H9 (cell line): ENCODE measurements around the gene KIF1A. TPM values are rescaled to one million over a fixed set of nuclear protein-coding genes. Genes with fewer than 3 reads are reported as not detected.

Experiments used
- DNase-seq: peaks from one replicate; pipeline ENCODE4 v3.0.0-alpha.2; 2017
- H2AFZ ChIP-seq: one replicate; pipeline ENCODE4 v1.6.1; 2013; ENCODE audit warnings: mild to moderate bottlenecking, low read length, control low read depth, moderate library complexity
- H2AK5ac ChIP-seq: 2 replicates; pipeline ENCODE4 v1.6.1; 2013; ENCODE audit warnings: low read length, control low read depth, mixed read lengths; ENCODE audit not compliant: insufficient read length
- H2BK120ac ChIP-seq: one replicate; pipeline ENCODE4 v1.6.1; 2013; ENCODE audit warnings: low read depth, mild to moderate bottlenecking, low read length, control low read depth, inconsistent platforms; ENCODE audit not compliant: poor library complexity, severe bottlenecking
- H2BK12ac ChIP-seq: 2 replicates; pipeline ENCODE4 v1.6.1; 2013; ENCODE audit warnings: low read length, control low read depth, mixed read lengths, low read depth; ENCODE audit not compliant: insufficient read length
- H2BK15ac ChIP-seq: 2 replicates; pipeline ENCODE4 v1.6.1; 2013; ENCODE audit warnings: low read depth, low read length, control low read depth
- H2BK20ac ChIP-seq: one replicate; pipeline ENCODE4 v1.6.1; 2013; ENCODE audit warnings: low read depth, mild to moderate bottlenecking, low read length, control low read depth, inconsistent platforms; ENCODE audit not compliant: poor library complexity, severe bottlenecking
- H2BK5ac ChIP-seq: 2 replicates; pipeline ENCODE4 v1.6.1; 2013; ENCODE audit warnings: low read length, control low read depth, mixed read lengths; ENCODE audit not compliant: insufficient read length
- H3K14ac ChIP-seq: 2 replicates; pipeline ENCODE4 v1.6.1; 2013; ENCODE audit warnings: low read length, control low read depth; ENCODE audit not compliant: insufficient read depth
- H3K18ac ChIP-seq: 2 replicates; pipeline ENCODE4 v1.6.1; 2013; ENCODE audit warnings: low read depth, mild to moderate bottlenecking, mixed read lengths, low read length, control low read depth; ENCODE audit not compliant: insufficient read length
- H3K23ac ChIP-seq: 2 replicates; pipeline ENCODE4 v1.6.1; 2013; ENCODE audit warnings: low read length, control low read depth, mixed read lengths, low read depth; ENCODE audit not compliant: insufficient read length
- H3K23me2 ChIP-seq: 2 replicates; pipeline ENCODE4 v1.6.1; 2013; ENCODE audit warnings: low read depth, mild to moderate bottlenecking, mixed read lengths, low read length, control low read depth; ENCODE audit not compliant: insufficient read length, poor library complexity, severe bottlenecking
- H3K27ac ChIP-seq: 2 replicates; pipeline ENCODE4 v1.5.1; 2013; ENCODE audit warnings: low read length, control low read depth, mixed read lengths, low read depth; ENCODE audit not compliant: insufficient read length
- H3K27me3 ChIP-seq: 2 replicates; pipeline ENCODE4 v1.6.1; 2013; ENCODE audit warnings: low read length, control low read depth, inconsistent platforms; ENCODE audit not compliant: insufficient read depth
- H3K4ac ChIP-seq: 2 replicates; pipeline ENCODE4 v1.6.1; 2013; ENCODE audit warnings: low read depth, mild to moderate bottlenecking, control low read depth, inconsistent platforms, low read length, moderate library complexity
- H3K4me1 ChIP-seq: 2 replicates; pipeline ENCODE4 v1.6.1; 2013; ENCODE audit warnings: low read length, control low read depth, inconsistent platforms; ENCODE audit not compliant: insufficient read depth
- H3K4me2 ChIP-seq: 2 replicates; pipeline ENCODE4 v1.6.1; 2013; ENCODE audit warnings: low read length, control low read depth, mixed read lengths; ENCODE audit not compliant: insufficient read length, insufficient read depth
- H3K56ac ChIP-seq: 2 replicates; pipeline ENCODE4 v1.6.1; 2013; ENCODE audit warnings: low read depth, mild to moderate bottlenecking, mixed read lengths, low read length, control low read depth; ENCODE audit not compliant: insufficient read length
- H3K79me1 ChIP-seq: 2 replicates; pipeline ENCODE4 v1.6.1; 2013; ENCODE audit warnings: low read depth, mild to moderate bottlenecking, moderate library complexity, low read length, control low read depth, inconsistent platforms; ENCODE audit not compliant: insufficient read depth, poor library complexity, severe bottlenecking
- H3K79me2 ChIP-seq: 2 replicates; pipeline ENCODE4 v1.6.1; 2013; ENCODE audit warnings: low read length, control low read depth, inconsistent platforms; ENCODE audit not compliant: insufficient read depth
- H3K9ac ChIP-seq: 2 replicates; pipeline ENCODE4 v1.6.1; 2013; ENCODE audit warnings: low read length, control low read depth, mixed read lengths; ENCODE audit not compliant: insufficient read length; ENCODE audit errors: extremely low read depth
- H3K9me3 ChIP-seq: one replicate; pipeline ENCODE4 v1.6.1; 2013; ENCODE audit warnings: low read depth, low read length, inconsistent platforms; ENCODE audit not compliant: control insufficient read depth
- H3T11ph ChIP-seq: one replicate; pipeline ENCODE4 v1.6.1; 2013; ENCODE audit warnings: mild to moderate bottlenecking, low read length, control low read depth, inconsistent platforms
- H4K20me1 ChIP-seq: one replicate; pipeline ENCODE4 v1.6.1; 2013; ENCODE audit not compliant: control insufficient read depth, insufficient read length, insufficient read depth
- H4K5ac ChIP-seq: 2 replicates; pipeline ENCODE4 v1.6.1; 2013; ENCODE audit warnings: low read depth, mild to moderate bottlenecking, mixed read lengths, low read length, control low read depth; ENCODE audit not compliant: insufficient read length
- H4K8ac ChIP-seq: replicated peaks from 2 replicates; pipeline ENCODE4 v1.6.1; 2013; ENCODE audit warnings: low read length, control low read depth, mixed read lengths, low read depth; ENCODE audit not compliant: insufficient read length
- H4K91ac ChIP-seq: 2 replicates; pipeline ENCODE4 v1.6.1; 2013; ENCODE audit warnings: low read depth, mild to moderate bottlenecking, moderate library complexity, mixed read lengths, low read length, control low read depth; ENCODE audit not compliant: insufficient read length
- H3K27ac Mint-ChIP-seq, 3 experiments: 2 replicates in 2 of 3; 3 replicates in 1 of 3; pipeline ENCODE4 v1.8.0; 2020 to 2021; ENCODE audit warnings: mixed read lengths in 3 of 3, mild to moderate bottlenecking in 1 of 3, moderate library complexity in 1 of 3
- H3K27me3 Mint-ChIP-seq: 2 replicates; pipeline ENCODE4 v1.8.0; 2021; ENCODE audit warnings: low read depth, mild to moderate bottlenecking, moderate library complexity, mixed read lengths
- H3K36me3 Mint-ChIP-seq, 3 experiments: 2 replicates in 2 of 3; 3 replicates in 1 of 3; pipeline ENCODE4 v1.8.0; 2020 to 2021; ENCODE audit warnings: low read depth in 3 of 3, mixed read lengths in 3 of 3; ENCODE audit not compliant: insufficient read depth in 1 of 3
- H3K4me1 Mint-ChIP-seq, 2 experiments: 2 replicates each; pipeline ENCODE4 v1.8.0; 2020; ENCODE audit warnings: mixed read lengths in 2 of 2
- H3K4me3 Mint-ChIP-seq, 2 experiments: 2 replicates in 1 of 2; 3 replicates in 1 of 2; pipeline ENCODE4 v1.8.0; 2020 to 2021; ENCODE audit warnings: mild to moderate bottlenecking in 2 of 2, mixed read lengths in 2 of 2, moderate library complexity in 1 of 2
- H3K9me3 Mint-ChIP-seq, 2 experiments: 2 replicates in 1 of 2; 3 replicates in 1 of 2; pipeline ENCODE4 v1.8.0; 2020; ENCODE audit warnings: mild to moderate bottlenecking in 2 of 2, mixed read lengths in 2 of 2, moderate library complexity in 1 of 2
- CTCF ChIP-seq: fragments of 200-600 bp; sonication (generic); conservative IDR thresholded peaks from 3 replicates; pipeline ENCODE4 v1.8.0; 2021; ENCODE audit warnings: antibody characterized with exemption, mild to moderate bottlenecking
- WGBS: extraction: QIAGEN DNeasy Blood & Tissue Kit; methylation state at CpG from one replicate; pipeline ENCODE4 v1.1.7; 2013; ENCODE audit warnings: missing lambda C conversion rate, low lambda C conversion rate, mixed read lengths; ENCODE audit not compliant: insufficient read length; ENCODE audit errors: extremely low coverage; 5-methylcytosine and 5-hydroxymethylcytosine counted together
- total RNA-seq: library from RNA; stranded (reverse); gene quantifications from 2 replicates; pipeline ENCODE4 v1.2.1, GENCODE V29; 2021

Gene KIF1A
- total RNA-seq, 1 experiment from 2014 or later, result 204 TPM

GRCh38 chr2:240850756-240851077 lies 30.7 kb upstream of the KIF1A start:
- H3K4me1 Mint-ChIP-seq, result peaks cover 19 to 28% of the 10 kb centered on the region in 2 experiments
- Histone ChIP-seq H2BK20ac (no peak overlapping the region), H3K23ac (no peak overlapping the region), H3K9ac (no peak overlapping the region), H3K56ac (no peak overlapping the region), H3K4me1 (0 out of 2 replicates have a peak, but pooled peaks cover 7% of the 10 kb centered on the region), H3K4ac (no peak overlapping the region), H3K14ac (no peak overlapping the region), H3K18ac (no peak overlapping the region), H3K23me2 (no peaks in the 10 kb centered on the region), H4K91ac (no peak overlapping the region), H3K27ac (no peak overlapping the region), H4K8ac (no peak overlapping the region), H3K79me1 (no peaks in the 10 kb centered on the region), H3K27me3 (no peaks in the 10 kb centered on the region), H2BK5ac (no peak overlapping the region), H2BK12ac (no peak overlapping the region), H3K79me2 (no peaks in the 10 kb centered on the region), H2AK5ac (no peak overlapping the region), H3T11ph (no peak overlapping the region), H4K5ac (no peak overlapping the region), H2AFZ (no peak overlapping the region), H4K20me1 (no peaks in the 10 kb centered on the region), H2BK15ac (no peak overlapping the region), H3K9me3 (peaks cover under 1% of the 10 kb centered on the region), H3K4me2 (no peak overlapping the region), H2BK120ac (no peak overlapping the region)
- peaks cover 0 to 12% (median 3%) of the 10 kb centered on the region in 3 experiments; a peak in 5 of 7 replicates for H3K36me3 Mint-ChIP-seq
- no CpG with 5 or more reads among the region's 11 CpGs for WGBS
- DNase-seq, result no peak
- H3K27ac Mint-ChIP-seq, result no peak overlapping the region
- no peak for TF ChIP-seq CTCF
- H3K9me3 Mint-ChIP-seq, result peaks cover 10 to 12% of the 10 kb centered on the region in 2 experiments
- no peaks in the 10 kb centered on the region; the same call in 1 of the 2 replicates for H3K27me3 Mint-ChIP-seq
- no peak overlapping the region for H3K4me3 Mint-ChIP-seq
